ENCODE measurements around the gene NAALADL2.

NAALADL2 gene

GRCh38 chr3:175392653-175393052, 533.5 kb downstream of the NAALADL2 start:
- H3K9me3 ChIP-seq (ENCODE audit: control insufficient read depth, low read depth, low read length), result no peaks in the 10 kb centered on the region
- H3K4me3 ChIP-seq (ENCODE audit: low read length), result no peak overlapping the region
- H3K4me1 ChIP-seq (ENCODE audit: control insufficient read depth, low read depth, low read length), result peaks cover 10% of the 10 kb centered on the region
- no peak overlapping the region for H3K9ac ChIP-seq (ENCODE audit: low read length)
- H3K27me3 ChIP-seq (ENCODE audit: control insufficient read depth, insufficient read depth, low read length), result no peaks in the 10 kb centered on the region
- H3K27ac ChIP-seq (ENCODE audit: low read length), result no peak overlapping the region
- no peaks in the 10 kb centered on the region for H3K36me3 ChIP-seq (ENCODE audit: control insufficient read depth, low read depth, low read length)

- no peak overlapping the region for H3K4me3 ChIP-seq (ENCODE audit: low read length)
- H3K27ac ChIP-seq (ENCODE audit: low read length), result no peak overlapping the region
- H3K9me3 ChIP-seq (ENCODE audit: control insufficient read depth, low read depth, low read length), result no peaks in the 10 kb centered on the region
- H3K4me1 ChIP-seq (ENCODE audit: control insufficient read depth, low read depth, low read length), result peaks cover 5% of the 10 kb centered on the region
- H3K27me3 ChIP-seq (ENCODE audit: control insufficient read depth, insufficient read depth, low read length), result no peaks in the 10 kb centered on the region
- H3K36me3 ChIP-seq (ENCODE audit: control insufficient read depth, low read depth, low read length), result no peaks in the 10 kb centered on the region
- H3K9ac ChIP-seq (ENCODE audit: low read length), result no peak overlapping the region
Measured at GRCh38 chr3:175397372-175397771, 538.2 kb downstream of the NAALADL2 start.

DNA sequence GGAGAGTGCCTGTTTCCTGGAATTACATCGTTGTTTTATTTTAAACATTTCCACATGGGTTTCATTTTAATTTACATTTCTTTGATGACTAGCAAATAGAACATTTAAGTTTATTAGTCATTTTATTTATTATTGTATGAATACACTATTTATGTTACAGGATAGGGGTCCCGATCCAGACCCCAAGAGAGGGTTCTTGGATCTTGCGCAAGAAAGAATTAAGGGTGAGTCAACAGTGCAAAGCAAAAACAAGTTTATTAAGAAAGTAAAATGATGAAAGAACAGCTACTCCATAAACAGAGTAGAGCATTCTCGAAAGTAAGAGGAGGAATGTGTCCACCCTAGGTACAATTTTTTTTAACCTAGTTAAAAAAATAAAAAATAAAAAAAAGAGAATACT, 539.5 kb downstream of the NAALADL2 start:
- Histone ChIP-seq H3K4me3 (ENCODE audit: low read length) (no peak overlapping the region), H3K36me3 (ENCODE audit: control insufficient read depth, low read depth, low read length) (no peaks in the 10 kb centered on the region), H3K9ac (ENCODE audit: low read length) (no peak overlapping the region), H3K4me1 (ENCODE audit: control insufficient read depth, low read depth, low read length) (peaks cover 5% of the 10 kb centered on the region), H3K9me3 (ENCODE audit: control insufficient read depth, low read depth, low read length) (no peaks in the 10 kb centered on the region), H3K27me3 (ENCODE audit: control insufficient read depth, insufficient read depth, low read length) (no peaks in the 10 kb centered on the region), H3K27ac (ENCODE audit: low read length) (no peak overlapping the region)

GRCh38 chr3:175399156-175399840, 540.2 kb downstream of the NAALADL2 start:
- H3K27ac ChIP-seq (ENCODE audit: low read length), result no peak overlapping the region
- H3K36me3 ChIP-seq (ENCODE audit: control insufficient read depth, low read depth, low read length), result no peaks in the 10 kb centered on the region
- no peaks in the 10 kb centered on the region for H3K27me3 ChIP-seq (ENCODE audit: control insufficient read depth, insufficient read depth, low read length)
- no peak overlapping the region for H3K4me3 ChIP-seq (ENCODE audit: low read length)
- peaks cover 5% of the 10 kb centered on the region for H3K4me1 ChIP-seq (ENCODE audit: control insufficient read depth, low read depth, low read length)
- H3K9me3 ChIP-seq (ENCODE audit: control insufficient read depth, low read depth, low read length), result no peaks in the 10 kb centered on the region
- no peak overlapping the region for H3K9ac ChIP-seq (ENCODE audit: low read length)

- H3K36me3 ChIP-seq (ENCODE audit: control insufficient read depth, low read depth, low read length), result no peaks in the 10 kb centered on the region
- no peak overlapping the region for H3K27ac ChIP-seq (ENCODE audit: low read length)
- H3K27me3 ChIP-seq (ENCODE audit: control insufficient read depth, insufficient read depth, low read length), result no peaks in the 10 kb centered on the region
- no peaks in the 10 kb centered on the region for H3K4me1 ChIP-seq (ENCODE audit: control insufficient read depth, low read depth, low read length)
- no peak overlapping the region for H3K4me3 ChIP-seq (ENCODE audit: low read length)
- no peak overlapping the region for H3K9ac ChIP-seq (ENCODE audit: low read length)
- H3K9me3 ChIP-seq (ENCODE audit: control insufficient read depth, low read depth, low read length), result no peaks in the 10 kb centered on the region
Measured at GRCh38 chr3:175404027-175404426, 544.9 kb downstream of the NAALADL2 start.

DNA sequence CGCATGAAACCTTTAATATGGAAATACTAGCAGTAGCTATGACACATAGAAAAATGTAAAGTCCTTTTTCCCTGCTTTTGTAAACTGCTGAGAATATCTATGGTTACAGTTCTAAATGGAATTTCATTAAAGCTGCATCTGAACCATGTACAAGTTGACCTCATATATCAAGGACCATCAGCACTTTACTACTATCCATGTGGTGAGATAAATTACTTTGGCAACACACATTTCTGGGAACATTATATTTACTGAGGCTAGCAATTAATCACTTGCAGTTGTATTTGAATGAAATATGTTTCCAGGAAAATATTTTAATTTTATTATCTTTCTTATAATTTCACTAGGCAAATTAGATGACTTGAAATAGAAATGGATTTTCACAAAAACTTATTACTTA, 545.5 kb downstream of the NAALADL2 start:
- Histone ChIP-seq H3K36me3 (ENCODE audit: control insufficient read depth, low read depth, low read length) (no peaks in the 10 kb centered on the region), H3K27ac (ENCODE audit: low read length) (no peak overlapping the region), H3K4me3 (ENCODE audit: low read length) (no peak overlapping the region), H3K9ac (ENCODE audit: low read length) (no peak overlapping the region), H3K4me1 (ENCODE audit: control insufficient read depth, low read depth, low read length) (no peaks in the 10 kb centered on the region), H3K9me3 (ENCODE audit: control insufficient read depth, low read depth, low read length) (no peaks in the 10 kb centered on the region), H3K27me3 (ENCODE audit: control insufficient read depth, insufficient read depth, low read length) (no peaks in the 10 kb centered on the region)

- Histone ChIP-seq H3K4me1 (ENCODE audit: control insufficient read depth, low read depth, low read length) (no peaks in the 10 kb centered on the region), H3K36me3 (ENCODE audit: control insufficient read depth, low read depth, low read length) (no peaks in the 10 kb centered on the region), H3K9ac (ENCODE audit: low read length) (no peak overlapping the region), H3K9me3 (ENCODE audit: control insufficient read depth, low read depth, low read length) (no peaks in the 10 kb centered on the region), H3K4me3 (ENCODE audit: low read length) (no peak overlapping the region), H3K27ac (ENCODE audit: low read length) (no peak overlapping the region), H3K27me3 (ENCODE audit: control insufficient read depth, insufficient read depth, low read length) (no peaks in the 10 kb centered on the region)
Measured at GRCh38 chr3:175410251-175410650, 551.1 kb downstream of the NAALADL2 start.

DNA sequence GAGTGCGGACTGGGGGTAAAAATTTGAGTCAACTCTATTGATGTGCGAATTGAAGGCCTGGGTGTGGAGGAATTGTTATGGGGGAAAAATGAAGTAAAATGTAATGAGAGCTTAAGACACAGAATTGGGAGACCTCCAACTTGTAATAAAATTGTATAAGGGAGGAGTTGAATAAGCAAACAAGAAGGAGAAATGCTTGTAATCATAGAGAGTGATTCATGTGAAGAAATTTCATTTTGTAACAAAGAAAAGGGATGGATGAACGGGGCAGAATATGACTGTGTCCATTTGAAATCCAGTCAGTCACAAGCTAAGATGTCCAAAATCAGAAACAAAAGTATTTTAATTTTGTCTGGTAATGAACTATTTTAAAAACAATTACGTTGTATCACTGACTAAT, 552.3 kb downstream of the NAALADL2 start:
- Histone ChIP-seq H3K4me1 (ENCODE audit: control insufficient read depth, low read depth, low read length) (no peaks in the 10 kb centered on the region), H3K36me3 (ENCODE audit: control insufficient read depth, low read depth, low read length) (no peaks in the 10 kb centered on the region), H3K27ac (ENCODE audit: low read length) (no peak overlapping the region), H3K9ac (ENCODE audit: low read length) (no peak overlapping the region), H3K4me3 (ENCODE audit: low read length) (no peak overlapping the region), H3K27me3 (ENCODE audit: control insufficient read depth, insufficient read depth, low read length) (no peaks in the 10 kb centered on the region), H3K9me3 (ENCODE audit: control insufficient read depth, low read depth, low read length) (no peaks in the 10 kb centered on the region)

GRCh38 chr3:175411946-175412345, 552.8 kb downstream of the NAALADL2 start:
- Histone ChIP-seq H3K4me3 (ENCODE audit: low read length) (no peak overlapping the region), H3K27ac (ENCODE audit: low read length) (no peak overlapping the region), H3K4me1 (ENCODE audit: control insufficient read depth, low read depth, low read length) (no peaks in the 10 kb centered on the region), H3K9me3 (ENCODE audit: control insufficient read depth, low read depth, low read length) (no peaks in the 10 kb centered on the region), H3K27me3 (ENCODE audit: control insufficient read depth, insufficient read depth, low read length) (no peaks in the 10 kb centered on the region), H3K9ac (ENCODE audit: low read length) (no peak overlapping the region), H3K36me3 (ENCODE audit: control insufficient read depth, low read depth, low read length) (no peaks in the 10 kb centered on the region)

- H3K27me3 ChIP-seq (ENCODE audit: control insufficient read depth, insufficient read depth, low read length), result no peaks in the 10 kb centered on the region
- no peak overlapping the region for H3K27ac ChIP-seq (ENCODE audit: low read length)
- H3K9ac ChIP-seq (ENCODE audit: low read length), result no peak overlapping the region
- no peaks in the 10 kb centered on the region for H3K4me1 ChIP-seq (ENCODE audit: control insufficient read depth, low read depth, low read length)
- H3K4me3 ChIP-seq (ENCODE audit: low read length), result no peak overlapping the region
- no peaks in the 10 kb centered on the region for H3K9me3 ChIP-seq (ENCODE audit: control insufficient read depth, low read depth, low read length)
- H3K36me3 ChIP-seq (ENCODE audit: control insufficient read depth, low read depth, low read length), result no peaks in the 10 kb centered on the region
Measured at GRCh38 chr3:175413926-175414325, 554.8 kb downstream of the NAALADL2 start.

DNA sequence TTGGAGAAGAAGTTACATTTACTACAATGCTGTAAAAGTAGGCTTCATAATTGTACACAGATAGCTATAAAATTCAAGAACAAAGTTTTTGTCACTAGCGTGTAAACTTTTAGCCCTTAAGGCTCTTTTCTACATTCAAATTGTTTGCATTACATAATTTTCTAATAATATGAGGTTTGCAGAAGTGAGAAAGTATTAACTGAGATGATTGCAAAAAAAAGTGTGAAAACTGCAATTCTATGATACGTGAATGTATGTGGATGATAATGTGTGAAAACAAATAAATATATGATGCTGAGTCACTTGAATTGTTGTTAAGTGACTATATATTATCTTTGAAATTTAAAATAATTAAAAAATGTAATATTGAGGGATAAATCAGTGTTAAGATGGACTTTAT, 557.5 kb downstream of the NAALADL2 start:
- H3K4me1 ChIP-seq (ENCODE audit: control insufficient read depth, low read depth, low read length), result no peaks in the 10 kb centered on the region
- H3K36me3 ChIP-seq (ENCODE audit: control insufficient read depth, low read depth, low read length), result no peaks in the 10 kb centered on the region
- H3K9me3 ChIP-seq (ENCODE audit: control insufficient read depth, low read depth, low read length), result no peaks in the 10 kb centered on the region
- no peak overlapping the region for H3K9ac ChIP-seq (ENCODE audit: low read length)
- H3K27me3 ChIP-seq (ENCODE audit: control insufficient read depth, insufficient read depth, low read length), result no peaks in the 10 kb centered on the region
- no peak overlapping the region for H3K27ac ChIP-seq (ENCODE audit: low read length)
- no peak overlapping the region for H3K4me3 ChIP-seq (ENCODE audit: low read length)

- Histone ChIP-seq H3K27ac (ENCODE audit: low read length) (no peak overlapping the region), H3K4me1 (ENCODE audit: control insufficient read depth, low read depth, low read length) (no peaks in the 10 kb centered on the region), H3K27me3 (ENCODE audit: control insufficient read depth, insufficient read depth, low read length) (no peaks in the 10 kb centered on the region), H3K9me3 (ENCODE audit: control insufficient read depth, low read depth, low read length) (no peaks in the 10 kb centered on the region), H3K36me3 (ENCODE audit: control insufficient read depth, low read depth, low read length) (no peaks in the 10 kb centered on the region), H3K4me3 (ENCODE audit: low read length) (no peak overlapping the region), H3K9ac (ENCODE audit: low read length) (no peak overlapping the region)
Measured at GRCh38 chr3:175417426-175417825, 558.3 kb downstream of the NAALADL2 start.

Measured in iPS-18a (cell line).